Fibroblast of peridontal ligament (primary cell): Measurements from ENCODE around the gene CHD3.

Experiments used
- DNase-seq: peaks from one replicate; pipeline ENCODE4 v3.0.0-alpha.2; 2010; ENCODE audit errors: extremely low read depth

Gene CHD3

DNA sequence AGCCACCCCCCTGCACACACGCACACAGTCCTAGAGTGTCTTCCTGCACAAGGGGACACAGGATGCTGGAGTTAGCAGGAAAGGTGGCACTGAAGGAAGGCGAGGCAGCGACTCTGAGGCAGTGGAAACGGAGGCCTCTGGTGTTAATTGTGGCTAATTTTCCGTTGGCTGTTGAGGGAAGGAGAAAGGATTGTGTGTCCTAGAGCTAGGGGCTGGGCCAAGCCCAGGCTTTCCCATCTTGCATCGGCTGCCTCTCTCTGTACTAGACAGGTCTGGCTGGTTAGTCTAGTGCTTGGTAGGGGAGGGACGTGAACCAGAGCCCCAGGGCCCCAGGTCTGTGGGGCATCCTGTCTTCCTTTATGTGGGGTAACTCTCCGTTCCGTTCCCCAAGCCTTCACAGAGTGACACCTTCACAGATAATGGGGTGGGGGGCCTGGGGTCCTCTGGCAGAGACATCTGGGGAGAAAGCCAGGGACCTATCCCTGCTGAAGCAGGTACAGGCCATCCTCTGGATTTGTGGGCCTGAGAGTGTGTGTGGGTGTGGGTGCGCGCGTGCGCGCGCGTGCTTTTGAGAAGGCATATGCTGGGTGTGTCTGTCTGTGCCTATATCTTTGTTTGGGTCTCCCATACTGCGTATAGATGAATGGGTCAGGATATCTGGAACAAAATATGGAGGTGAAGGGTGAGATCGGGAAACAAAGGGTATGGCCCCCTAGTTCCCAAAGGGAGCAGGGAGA is at the start of gene CHD3:
CHD3 (plus strand) TSS at position 606 of the 737 bp plus-strand sequence. CDS start 212 bp downstream, outside the sequence.
- DNase-seq: peak; percentile 10

DNA sequence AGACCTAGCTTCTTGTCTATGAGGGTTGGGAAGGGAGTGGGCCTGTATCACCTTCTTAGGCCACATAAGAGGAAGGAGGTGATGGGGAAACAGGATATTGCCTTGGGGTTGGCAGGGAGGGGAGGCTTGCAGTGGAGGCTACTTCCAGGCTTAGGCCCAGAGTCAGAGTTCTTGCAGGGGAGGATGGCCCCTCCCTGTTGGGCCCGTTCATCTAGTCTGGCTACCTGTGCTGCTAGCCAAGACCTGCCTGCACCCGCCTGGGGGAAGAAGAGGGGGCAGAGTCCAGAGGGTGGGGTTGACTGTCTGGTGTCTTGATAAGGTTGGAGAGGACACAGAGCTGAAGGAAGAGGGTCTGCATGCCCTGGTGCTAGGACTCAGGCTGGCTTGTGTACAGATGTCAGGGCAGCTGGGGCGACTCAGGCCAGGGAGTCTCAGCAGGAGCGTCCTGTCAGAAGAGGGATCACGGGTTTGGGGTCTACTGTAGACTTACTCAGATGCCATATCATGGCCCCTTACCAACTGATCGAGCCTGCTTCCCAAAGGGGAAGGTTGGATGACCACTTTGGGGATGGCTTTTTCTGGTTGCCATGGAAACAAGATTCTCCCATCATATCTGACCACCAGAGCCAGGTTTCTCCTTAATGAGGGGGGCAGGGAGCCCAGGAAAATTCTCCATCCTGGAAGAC is 49.3 kb upstream of the CHD3 start:
- DNase-seq: no peak

DNA sequence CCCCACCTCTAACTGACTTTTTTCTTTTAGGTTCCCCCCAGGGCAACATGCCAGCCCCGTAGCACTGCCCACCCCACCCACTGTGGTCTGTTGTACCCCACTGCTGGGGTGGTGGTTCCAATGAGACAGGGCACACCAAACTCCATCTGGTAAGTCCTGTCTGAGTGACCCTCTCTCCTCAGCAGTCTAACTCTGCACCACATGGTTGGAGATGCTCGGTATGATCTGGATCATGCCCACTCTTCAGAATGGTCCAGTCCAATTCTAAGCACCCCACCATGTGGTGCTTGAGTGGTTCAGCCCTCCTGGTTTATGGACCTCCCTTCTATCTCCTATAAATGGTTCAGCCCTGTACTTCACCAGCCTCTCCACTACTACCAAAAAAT is 48.7 kb upstream of the CHD3 start:
- DNase-seq: peak; percentile 45

DNA sequence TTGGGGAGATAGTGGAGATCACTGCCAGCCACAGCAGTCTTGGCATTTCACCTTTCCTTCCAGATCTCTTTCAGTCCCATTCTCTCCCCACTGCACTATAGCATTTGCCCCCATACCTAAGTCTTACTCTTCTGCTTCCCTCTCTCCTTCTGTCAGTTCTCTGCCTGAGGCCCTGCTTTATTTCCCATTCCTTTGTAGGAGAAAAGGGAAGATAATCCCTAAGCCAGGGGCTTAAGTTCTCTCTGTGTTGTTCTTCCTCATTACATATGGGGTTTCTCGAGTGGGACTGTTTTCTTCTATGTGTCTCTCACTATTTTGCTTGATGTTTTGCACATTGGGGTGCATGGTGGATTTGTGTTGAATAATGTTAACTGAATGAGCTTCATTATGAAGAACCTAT is 48.1 kb upstream of the CHD3 start:
- no peak for DNase-seq

DNA sequence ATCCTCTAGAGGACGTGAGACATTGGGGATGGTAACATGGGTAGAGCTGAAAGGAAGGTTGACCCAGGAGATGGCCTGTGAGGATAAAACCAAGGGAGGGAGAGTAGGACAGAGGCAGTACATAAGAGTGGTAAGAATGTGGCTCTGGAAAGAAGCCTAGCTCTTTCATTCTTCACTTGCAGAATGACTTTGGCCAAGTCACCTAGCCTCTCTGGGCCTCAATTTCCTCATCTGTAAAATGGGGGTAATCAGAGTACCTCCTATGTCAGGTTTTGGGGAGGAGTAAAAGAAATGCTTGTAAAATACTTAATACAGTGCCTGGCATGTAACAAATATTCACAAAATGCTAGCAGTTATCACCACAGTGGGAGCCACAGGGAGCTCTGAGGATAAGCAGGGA is 47.7 kb upstream of the CHD3 start:
- DNase-seq: no peak

DNA sequence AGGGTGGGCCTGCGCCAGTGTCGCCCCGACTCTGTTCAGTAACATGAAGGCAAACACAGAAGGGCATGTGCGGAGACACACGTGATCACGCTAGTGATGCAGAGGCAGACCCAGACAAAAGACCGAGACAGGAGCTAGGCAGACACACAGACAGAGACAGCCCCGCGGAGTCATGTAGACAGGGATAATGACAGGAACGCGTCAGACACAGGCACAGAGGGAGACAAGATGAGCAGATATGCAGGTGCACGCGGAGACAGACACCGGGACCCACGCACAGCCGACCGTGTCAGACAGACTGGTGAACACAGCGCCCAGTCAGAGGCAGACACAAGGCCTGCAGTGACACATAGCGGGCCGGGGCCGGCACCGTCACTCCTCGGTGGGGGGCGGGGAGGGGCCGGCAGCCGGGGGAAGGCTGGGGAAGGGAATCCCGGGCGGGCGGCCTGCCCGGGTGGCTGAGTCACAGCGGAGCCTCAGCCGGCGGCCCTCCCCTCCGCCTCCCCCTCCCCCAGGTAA is 47.1 kb upstream of the CHD3 start:
- DNase-seq: peak; percentile 80

DNA sequence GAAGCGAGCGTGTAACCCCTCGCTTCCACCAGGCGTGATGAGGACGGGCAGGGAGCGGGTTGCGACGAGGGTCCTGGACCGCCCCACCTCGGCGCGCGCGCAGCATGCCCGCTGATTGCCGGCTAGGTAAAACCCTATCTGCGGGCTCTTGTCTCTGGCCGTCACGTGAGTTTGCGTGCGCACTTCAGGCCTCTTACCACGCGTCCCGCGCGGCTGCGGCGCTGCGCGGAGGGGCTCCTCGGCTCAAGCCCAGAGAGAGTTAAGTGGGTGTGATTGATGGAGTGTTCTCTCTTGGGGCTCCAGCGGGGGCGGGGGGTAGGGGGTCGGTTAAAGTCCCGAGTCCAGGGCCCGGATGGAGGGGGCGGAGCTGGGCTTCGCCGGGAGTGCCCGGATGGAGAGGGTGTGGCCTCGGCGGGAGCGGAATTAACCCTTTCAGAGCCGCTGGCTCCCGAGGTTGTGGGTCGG is 46.6 kb upstream of the CHD3 start:
- peak; percentile 84 for DNase-seq

DNA sequence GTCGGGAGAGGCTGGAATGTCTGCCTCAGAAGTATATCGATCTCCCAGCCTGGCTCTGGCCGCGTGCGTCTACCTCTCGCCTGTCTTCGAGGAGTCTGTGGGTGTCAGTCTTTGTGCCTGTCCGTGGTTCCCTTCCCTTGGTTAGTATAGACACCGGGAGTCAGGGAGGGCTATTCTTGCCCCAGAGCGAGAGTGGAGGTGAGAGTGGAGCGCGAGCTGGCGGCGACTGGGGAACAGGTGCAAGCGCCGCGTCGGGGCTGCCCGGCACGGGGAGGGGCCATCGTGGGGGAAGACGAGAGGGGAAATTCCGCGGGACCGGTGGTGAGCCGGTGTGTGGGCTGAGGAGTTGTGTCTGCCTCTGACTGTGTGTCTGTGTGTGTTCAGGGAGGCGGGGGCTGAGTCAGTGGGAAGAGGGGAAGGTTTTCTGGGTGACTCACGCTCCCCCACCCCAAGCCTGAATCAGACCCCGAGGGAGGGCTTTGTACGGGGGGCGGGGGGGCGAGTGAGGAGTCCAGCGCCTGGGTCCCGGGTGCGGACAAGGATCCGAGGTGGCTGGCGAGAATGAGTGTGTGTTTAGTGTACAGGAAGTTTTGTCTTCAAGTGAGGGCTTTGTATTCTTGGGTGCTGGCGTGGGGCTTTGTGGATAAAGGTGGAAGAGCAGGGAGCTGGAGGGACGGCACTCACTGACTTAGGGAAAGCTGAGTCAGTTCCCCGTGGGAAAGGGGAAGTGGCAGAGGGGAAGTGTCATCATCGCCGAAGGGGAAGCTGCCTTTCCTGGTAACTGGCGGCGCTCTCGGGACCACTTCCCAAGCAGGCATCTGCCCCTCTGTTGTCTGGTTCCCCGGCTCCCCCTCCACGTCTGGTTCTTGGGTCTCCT is 46.0 kb upstream of the CHD3 start:
- DNase-seq: peak; percentile 77

DNA sequence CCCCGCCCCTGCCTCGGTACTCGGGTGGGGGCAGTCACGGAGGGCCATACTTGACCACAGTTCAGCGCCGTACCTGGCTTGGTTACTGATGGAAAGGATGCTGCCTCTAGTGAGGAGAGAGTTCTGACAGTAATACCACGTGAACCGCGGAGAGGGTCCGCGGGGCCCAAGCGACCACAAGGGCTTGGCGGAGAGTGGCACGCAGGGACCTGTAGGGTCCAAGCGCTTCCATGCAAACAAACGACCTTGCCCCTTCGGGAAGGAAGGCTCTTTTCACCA is 45.4 kb upstream of the CHD3 start:
- DNase-seq: no peak

DNA sequence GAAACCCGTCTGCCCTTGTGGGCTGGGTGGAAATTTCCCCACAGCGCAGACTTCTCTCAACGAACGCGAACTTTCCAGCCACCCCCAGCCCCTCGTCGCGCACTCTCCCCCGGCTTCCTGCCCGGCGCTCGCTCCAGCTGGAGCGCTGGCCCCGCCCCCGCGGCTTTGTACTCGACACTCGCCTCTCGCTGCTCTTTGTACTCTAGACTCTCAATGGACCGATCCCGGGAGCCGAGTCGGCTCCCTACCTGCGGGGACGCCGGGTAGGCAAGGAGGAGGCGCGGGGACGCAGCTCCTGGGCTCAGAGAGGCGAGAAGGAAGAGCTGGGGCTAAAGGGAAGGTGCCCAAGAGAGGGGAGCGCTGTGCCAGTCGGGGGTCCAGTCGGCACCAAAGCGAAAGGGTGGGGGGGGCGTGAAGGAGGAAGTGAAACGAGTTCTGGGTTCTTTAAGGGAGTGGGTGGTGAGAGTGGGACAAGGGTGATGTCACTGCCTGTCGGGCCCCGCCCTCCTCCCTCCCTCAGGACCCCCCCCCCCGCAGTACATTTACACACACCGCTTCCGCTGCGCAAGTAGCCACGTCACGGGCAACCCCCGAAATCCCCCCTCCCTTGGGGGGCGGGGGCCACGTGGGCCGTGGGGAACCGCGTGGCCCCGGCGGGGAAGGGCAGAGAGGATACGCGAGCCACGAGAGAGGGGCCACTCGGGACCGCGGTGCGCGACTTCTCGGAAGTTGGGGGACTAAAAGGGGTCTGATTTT is 44.9 kb upstream of the CHD3 start:
- DNase-seq: peak; percentile 74

DNA sequence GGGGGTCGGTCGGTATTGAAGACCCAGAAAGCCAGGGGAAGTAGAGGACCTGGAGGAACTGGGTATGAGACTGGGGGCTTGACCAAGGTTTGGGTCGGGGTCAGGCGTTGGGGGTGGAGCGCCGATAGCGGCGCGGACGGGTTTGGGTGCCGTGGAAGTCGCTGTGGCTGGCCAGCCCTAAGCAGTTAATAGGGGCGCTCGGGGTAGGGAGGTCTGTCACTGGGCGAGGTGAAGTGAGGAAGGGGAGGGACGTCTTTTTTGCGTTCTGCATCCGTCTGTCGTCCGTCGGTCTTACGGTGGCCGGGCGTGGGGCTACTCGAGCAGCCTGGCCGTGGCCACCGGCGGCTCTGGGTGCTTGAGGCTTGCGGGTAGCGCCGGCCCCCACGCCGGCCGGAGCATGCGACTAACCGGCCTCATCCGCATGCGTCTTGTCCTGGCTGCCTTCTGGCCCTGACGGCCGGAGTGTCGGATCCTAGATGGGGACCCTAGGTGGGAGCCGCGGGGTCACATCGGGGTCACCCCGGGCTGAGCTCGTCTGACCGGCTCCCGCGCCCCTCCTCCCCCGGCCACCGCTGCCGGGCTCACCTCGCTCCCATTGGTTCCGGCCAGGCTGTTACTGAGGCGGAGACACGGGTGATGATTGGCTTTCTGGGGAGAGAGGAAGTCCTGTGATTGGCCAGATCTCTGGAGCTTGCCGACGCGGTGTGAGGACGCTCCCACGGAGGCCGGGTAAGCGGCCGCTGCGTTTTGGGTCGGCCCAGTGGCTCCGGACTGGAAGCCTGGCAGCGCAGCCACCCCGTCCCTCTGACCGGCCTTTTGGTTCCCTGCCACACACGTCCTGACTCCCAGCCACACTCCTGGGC is 44.1 kb upstream of the CHD3 start:
- peak; percentile 94 for DNase-seq

DNA sequence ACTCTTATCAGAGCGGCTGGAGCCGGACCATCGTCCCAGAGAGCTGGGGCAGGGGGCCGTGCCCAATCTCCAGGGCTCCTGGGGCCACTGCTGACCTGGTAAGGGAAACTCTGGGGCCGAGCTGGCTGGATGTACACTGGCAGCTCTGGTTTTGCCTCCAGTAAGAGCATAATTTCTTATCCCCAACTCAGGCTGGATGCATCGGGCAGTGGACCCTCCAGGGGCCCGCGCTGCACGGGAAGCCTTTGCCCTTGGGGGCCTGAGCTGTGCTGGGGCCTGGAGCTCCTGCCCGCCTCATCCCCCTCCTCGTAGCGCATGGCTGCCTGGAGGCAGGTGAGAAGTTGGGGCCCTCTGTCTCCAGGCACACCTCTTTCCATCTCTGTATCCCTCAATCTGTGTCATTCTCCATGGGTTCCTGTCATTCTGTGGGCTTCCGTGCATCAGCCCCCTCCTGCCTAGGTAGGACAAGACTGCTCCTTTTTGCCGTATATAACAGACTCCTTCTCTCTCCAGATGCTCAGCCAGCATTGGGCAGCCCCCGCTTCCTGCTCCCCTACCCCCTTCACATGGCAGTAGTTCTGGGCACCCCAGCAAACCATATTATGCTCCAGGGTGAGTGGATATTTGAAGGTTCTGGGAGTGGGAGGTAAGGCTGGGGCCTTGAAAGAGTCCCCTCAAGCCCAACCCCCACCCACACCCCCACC is 43.1 kb upstream of the CHD3 start:
- no peak for DNase-seq

DNA sequence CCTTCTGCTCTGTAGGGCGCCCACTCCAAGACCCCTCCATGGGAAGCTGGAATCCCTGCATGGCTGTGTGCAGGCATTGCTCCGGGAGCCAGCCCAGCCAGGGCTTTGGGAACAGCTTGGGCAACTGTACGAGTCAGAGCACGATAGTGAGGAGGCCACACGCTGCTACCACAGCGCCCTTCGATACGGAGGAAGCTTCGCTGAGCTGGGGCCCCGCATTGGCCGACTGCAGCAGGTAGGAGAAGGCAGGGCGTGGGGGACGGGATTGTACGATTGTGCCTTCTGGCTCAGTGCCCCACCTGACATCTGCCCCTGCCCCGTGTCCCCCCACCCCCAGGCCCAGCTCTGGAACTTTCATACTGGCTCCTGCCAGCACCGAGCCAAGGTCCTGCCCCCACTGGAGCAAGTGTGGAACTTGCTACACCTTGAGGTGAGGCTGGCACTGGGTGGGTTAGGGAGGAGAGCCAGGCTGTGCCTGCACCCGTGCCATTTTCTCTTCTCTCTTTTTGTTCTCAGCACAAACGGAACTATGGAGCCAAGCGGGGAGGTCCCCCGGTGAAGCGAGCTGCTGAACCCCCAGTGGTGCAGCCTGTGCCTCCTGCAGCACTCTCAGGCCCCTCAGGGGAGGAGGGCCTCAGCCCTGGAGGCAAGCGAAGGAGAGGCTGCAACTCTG is 42.4 kb upstream of the CHD3 start:
- DNase-seq: no peak

DNA sequence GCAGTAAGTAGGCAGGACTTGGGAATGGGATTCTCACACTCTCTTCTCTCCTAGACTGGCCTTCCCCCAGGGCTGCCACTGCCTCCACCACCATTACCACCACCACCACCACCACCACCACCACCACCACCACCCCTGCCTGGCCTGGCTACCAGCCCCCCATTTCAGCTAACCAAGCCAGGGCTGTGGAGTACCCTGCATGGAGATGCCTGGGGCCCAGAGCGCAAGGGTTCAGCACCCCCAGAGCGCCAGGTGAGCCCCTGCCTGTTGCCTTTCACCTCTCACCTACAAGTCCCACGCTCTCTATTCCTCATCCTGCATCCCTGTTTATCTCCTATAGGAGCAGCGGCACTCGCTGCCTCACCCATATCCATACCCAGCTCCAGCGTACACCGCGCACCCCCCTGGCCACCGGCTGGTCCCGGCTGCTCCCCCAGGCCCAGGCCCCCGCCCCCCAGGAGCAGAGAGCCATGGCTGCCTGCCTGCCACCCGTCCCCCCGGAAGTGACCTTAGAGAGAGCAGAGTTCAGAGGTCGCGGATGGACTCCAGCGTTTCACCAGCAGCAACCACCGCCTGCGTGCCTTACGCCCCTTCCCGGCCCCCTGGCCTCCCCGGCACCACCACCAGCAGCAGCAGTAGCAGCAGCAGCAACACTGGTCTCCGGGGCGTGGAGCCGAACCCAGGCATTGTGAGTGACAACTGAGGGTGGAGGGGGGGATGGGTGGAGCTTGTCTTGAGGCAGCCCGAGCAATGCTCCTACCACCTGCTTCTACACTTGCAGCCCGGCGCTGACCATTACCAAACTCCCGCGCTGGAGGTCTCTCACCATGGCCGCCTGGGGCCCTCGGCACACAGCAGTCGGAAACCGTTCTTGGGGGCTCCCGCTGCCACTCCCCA is 41.6 kb upstream of the CHD3 start:
- DNase-seq: no peak

DNA sequence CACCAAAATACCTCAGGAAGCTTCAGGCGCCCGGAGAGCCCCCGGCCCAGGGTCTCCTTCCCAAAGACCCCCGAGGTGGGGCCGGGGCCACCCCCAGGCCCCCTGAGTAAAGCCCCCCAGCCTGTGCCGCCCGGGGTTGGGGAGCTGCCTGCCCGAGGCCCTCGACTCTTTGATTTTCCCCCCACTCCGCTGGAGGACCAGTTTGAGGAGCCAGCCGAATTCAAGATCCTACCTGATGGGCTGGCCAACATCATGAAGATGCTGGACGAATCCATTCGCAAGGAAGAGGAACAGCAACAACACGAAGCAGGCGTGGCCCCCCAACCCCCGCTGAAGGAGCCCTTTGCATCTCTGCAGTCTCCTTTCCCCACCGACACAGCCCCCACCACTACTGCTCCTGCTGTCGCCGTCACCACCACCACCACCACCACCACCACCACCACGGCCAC is 40.4 kb upstream of the CHD3 start:
- no peak for DNase-seq

DNA sequence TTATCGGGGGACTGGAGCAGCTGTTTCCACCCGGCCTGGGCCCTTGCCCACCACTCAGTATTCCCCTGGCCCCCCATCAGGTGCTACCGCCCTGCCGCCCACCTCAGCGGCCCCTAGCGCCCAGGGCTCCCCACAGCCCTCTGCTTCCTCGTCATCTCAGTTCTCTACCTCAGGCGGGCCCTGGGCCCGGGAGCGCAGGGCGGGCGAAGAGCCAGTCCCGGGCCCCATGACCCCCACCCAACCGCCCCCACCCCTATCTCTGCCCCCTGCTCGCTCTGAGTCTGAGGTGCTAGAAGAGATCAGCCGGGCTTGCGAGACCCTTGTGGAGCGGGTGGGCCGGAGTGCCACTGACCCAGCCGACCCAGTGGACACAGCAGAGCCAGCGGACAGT is 39.9 kb upstream of the CHD3 start:
- DNase-seq: no peak

DNA sequence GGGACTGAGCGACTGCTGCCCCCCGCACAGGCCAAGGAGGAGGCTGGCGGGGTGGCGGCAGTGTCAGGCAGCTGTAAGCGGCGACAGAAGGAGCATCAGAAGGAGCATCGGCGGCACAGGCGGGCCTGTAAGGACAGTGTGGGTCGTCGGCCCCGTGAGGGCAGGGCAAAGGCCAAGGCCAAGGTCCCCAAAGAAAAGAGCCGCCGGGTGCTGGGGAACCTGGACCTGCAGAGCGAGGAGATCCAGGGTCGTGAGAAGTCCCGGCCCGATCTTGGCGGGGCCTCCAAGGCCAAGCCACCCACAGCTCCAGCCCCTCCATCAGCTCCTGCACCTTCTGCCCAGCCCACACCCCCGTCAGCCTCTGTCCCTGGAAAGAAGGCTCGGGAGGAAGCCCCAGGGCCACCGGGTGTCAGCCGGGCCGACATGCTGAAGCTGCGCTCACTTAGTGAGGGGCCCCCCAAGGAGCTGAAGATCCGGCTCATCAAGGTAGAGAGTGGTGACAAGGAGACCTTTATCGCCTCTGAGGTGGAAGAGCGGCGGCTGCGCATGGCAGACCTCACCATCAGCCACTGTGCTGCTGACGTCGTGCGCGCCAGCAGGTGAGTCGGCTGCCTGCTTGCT is 39.3 kb upstream of the CHD3 start:
- no peak for DNase-seq
